D721Med (cell line): ENCODE data around the gene TBC1D20.
"Not testable (repeated sequence)": the region's sequence is repeated elsewhere in the genome, so short reads cannot be mapped to it uniquely, and the experiment has no call there.

ENCODE experiments used
- DNase-seq: peaks from one replicate; pipeline ENCODE4 v3.0.0; 2011; ENCODE audit warnings: low spot score; ENCODE audit not compliant: insufficient read length
- FAIRE-seq: peaks from 2 replicates; lab custom pipeline; 2011; peaks lifted over from hg19 to GRCh38; lab: Jason Lieb, UNC
- TF ChIP-seq, protein P1 (sequence below): IDR thresholded peaks from 2 replicates; pipeline ENCODE4 v1.5.1; 2012; ENCODE audit warnings: mild to moderate bottlenecking, control low read depth; ENCODE audit not compliant: insufficient read depth; ENCODE audit errors: missing control alignments

TBC1D20 gene

GRCh38 chr20:479487-479886 lies 17.2 kb upstream of the TBC1D20 start:
- no peak for FAIRE-seq
- TF ChIP-seq, protein P1, sequence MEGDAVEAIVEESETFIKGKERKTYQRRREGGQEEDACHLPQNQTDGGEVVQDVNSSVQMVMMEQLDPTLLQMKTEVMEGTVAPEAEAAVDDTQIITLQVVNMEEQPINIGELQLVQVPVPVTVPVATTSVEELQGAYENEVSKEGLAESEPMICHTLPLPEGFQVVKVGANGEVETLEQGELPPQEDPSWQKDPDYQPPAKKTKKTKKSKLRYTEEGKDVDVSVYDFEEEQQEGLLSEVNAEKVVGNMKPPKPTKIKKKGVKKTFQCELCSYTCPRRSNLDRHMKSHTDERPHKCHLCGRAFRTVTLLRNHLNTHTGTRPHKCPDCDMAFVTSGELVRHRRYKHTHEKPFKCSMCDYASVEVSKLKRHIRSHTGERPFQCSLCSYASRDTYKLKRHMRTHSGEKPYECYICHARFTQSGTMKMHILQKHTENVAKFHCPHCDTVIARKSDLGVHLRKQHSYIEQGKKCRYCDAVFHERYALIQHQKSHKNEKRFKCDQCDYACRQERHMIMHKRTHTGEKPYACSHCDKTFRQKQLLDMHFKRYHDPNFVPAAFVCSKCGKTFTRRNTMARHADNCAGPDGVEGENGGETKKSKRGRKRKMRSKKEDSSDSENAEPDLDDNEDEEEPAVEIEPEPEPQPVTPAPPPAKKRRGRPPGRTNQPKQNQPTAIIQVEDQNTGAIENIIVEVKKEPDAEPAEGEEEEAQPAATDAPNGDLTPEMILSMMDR: no peak
- no peak for DNase-seq

DNA sequence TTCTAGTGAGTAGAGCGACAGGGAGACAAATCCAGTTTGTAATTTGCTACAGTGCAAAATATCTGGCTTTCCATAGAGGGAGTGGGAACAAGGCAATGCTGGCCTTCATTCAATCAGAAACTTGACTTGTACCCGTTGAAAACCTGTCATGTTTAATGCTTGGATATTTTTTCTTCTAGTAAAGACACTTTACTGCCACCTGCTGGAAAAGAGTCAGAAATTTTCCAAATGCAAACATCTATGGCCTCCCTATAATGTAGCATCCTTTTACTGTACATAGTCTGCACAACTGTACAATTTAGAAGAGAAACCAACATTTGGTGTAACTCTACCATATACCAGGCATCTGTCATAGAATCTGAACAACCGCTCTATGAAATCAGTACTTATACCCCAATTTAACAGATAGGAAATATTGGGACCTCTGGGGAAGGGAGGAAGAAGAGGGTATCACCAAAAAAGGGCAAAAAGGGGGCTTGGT lies 16.7 kb upstream of the TBC1D20 start:
- TF ChIP-seq, protein P1: peak; percentile 59
- no peak for DNase-seq
- no peak for FAIRE-seq

- TF ChIP-seq, protein P1: no peak
- FAIRE-seq: no peak
- DNase-seq: no peak
Measured at GRCh38 chr20:478010-478948, 15.9 kb upstream of the TBC1D20 start.

DNA sequence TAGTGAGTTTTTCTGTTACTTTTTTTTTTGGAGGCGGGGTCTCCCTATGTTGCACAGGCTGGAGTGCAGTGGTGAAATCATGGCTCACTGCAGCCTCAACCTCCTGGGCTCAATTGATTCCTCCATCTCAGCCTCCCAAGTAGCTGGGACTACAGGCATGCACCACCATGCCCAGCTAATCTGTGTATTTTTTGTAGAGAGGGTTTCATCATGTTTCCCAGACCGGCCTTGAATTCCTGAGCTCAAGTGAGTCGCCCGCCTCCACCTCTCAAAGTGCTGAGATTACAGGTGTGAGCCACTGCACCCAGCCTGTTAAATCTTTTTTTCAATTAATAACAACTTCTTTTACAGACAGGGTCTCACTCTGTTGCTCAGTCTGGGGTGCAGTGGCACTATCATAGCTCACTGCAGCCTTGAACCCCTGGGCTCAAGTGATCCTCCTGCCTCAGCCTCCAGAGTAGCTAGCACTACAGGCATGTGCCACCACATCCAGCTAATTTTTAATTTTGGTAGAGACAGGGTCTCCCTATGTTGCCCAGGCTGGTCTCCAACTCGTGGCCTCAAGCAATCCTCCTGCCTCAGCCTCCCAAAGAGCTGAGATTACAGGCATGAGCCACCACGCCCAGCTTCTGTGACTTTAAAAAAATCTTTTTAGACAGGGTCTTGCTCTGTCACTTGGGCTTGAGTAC lies 14.4 kb upstream of the TBC1D20 start:
- not testable (repeated sequence) for DNase-seq, FAIRE-seq

- FAIRE-seq (no peak), DNase-seq (no peak)
- TF ChIP-seq, protein P1: no peak
Measured at GRCh38 chr20:475463-476357, 13.4 kb upstream of the TBC1D20 start.

DNA sequence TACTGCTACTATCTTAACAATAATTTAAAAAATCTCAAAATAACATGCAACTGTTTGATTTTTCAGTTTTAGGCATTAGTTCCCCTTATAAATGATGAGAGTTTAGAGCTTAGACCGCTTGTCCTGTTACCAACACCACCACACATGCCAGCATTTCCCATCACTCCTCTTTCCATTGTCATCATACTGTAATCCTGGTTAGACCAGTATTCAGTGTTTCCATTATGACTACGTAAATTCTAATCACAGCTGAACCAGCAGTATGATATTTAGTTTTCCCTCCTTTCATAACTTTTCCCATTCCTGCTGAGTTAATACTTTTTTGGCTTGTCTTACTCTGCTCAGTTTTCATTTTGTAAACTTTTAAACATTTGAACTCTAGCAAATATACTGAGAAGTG lies 12.2 kb upstream of the TBC1D20 start:
- FAIRE-seq (no peak), DNase-seq (no peak)
- TF ChIP-seq, protein P1: no peak

DNA sequence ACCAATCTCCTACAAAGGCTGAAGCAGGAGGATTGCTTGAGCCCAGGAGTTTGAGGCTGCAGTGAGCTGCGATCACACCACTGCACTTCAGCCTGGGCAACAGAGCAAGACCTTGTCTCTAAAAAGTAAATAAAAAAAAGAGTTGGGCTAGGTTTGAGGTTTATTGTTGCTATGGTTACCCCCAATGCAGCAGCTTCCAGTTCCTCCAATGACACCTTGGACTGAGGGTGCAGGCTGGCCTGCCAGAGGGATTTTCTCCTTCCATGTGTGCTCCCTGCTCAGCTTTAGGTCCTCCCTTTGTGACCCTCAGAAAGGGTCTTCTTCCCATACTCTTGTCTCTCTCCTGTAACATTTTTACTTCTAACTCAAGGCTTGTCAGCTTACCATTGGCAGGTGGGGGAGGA lies 10.6 kb upstream of the TBC1D20 start:
- no peak for FAIRE-seq
- TF ChIP-seq, protein P1: no peak

More for the DNA sequence above, 10.6 kb upstream of the TBC1D20 start:
- no peak for DNase-seq
